ENCODE results near the gene CIB1. TPM values are rescaled to one million over a fixed set of nuclear protein-coding genes. Genes with fewer than 3 reads are reported as not detected.
A peak's percentile ranks its signal among the peaks of the same experiment; 100 is the strongest.

The CIB1 gene
- polyA plus RNA-seq, 2 of the 4 experiments (the other 2 are of a cell fraction), result 84.1 to 120 TPM

- no peak for DNase-seq (ENCODE audit: low read depth in 1 of 2, low spot score in 1 of 2)
- no peaks in the 10 kb centered on the region for H3K9me3 ChIP-seq
- no peak for FAIRE-seq
- POLR2A ChIA-PET, result interaction anchor here (0.6 to 0.9 kb wide), 2 partner anchors 11 to 88 kb away, joined by 3 read pairs; no protein-coding TSS in a partner anchor
- peaks cover 26% of the 10 kb centered on the region for H3K4me1 ChIP-seq
- H3K4me3 ChIP-seq, result no peak overlapping the region
- no peak for TF ChIP-seq TFCP2L1 (CRISPR knock-in tag; IDR thresholded peaks at IDR 0.05)
- CTCF ChIA-PET, result interaction anchor here (1.3 to 36.4 kb wide), 8 partner anchors 11 to 333 kb away, joined by 3 to 732 read pairs (median 6); partner anchors contain the start of gene TTLL13
- H3K27ac ChIP-seq, result peak overlapping the region in 1 of 2 experiments; percentile 90; a peak in 1 of 6 replicates
- H3K4me2 ChIP-seq, result peak overlapping the region; percentile 93
- no peak for ATAC-seq
- WGBS (ENCODE audit: missing lambda C conversion rate), result 75% methylated on average over 27 of the region's 27 CpGs
Observed at GRCh38 chr15:90231028-90232017, 2.4 kb downstream of the CIB1 start.

GRCh38 chr15:90230610-90231009 lies 3.1 kb downstream of the CIB1 start:
- FAIRE-seq, result no peak
- Histone ChIP-seq H3K4me1 (peaks cover 26% of the 10 kb centered on the region), H3K9me3 (no peaks in the 10 kb centered on the region), H3K4me3 (no peak overlapping the region), H3K4me2 (no peak overlapping the region), H3K27ac (no peak overlapping the region)
- TF ChIP-seq TP53 (CRISPR knock-in tag; IDR thresholded peaks at IDR 0.05) (no peak), ATOH8 (CRISPR knock-in tag; IDR thresholded peaks at IDR 0.05; ENCODE audit: low read depth) (no peak), HEYL (CRISPR knock-in tag; IDR thresholded peaks at IDR 0.05) (no peak), FOSB (CRISPR knock-in tag; IDR thresholded peaks at IDR 0.05) (no peak), JUNB (IDR thresholded peaks at IDR 0.05) (no peak), PHF8 (IDR thresholded peaks at IDR 0.05; ENCODE audit: borderline replicate concordance, low read depth) (no peak), HOXB13 (CRISPR knock-in tag; IDR thresholded peaks at IDR 0.05; ENCODE audit: low read depth) (no peak), ZNF302 (CRISPR knock-in tag; IDR thresholded peaks at IDR 0.05) (no peak), NPAS2 (CRISPR knock-in tag; IDR thresholded peaks at IDR 0.05; ENCODE audit: borderline replicate concordance) (no peak), HOXB5 (CRISPR knock-in tag; IDR thresholded peaks at IDR 0.05) (no peak), EP300 (IDR thresholded peaks at IDR 0.05) (no peak), MAZ (IDR thresholded peaks at IDR 0.05; ENCODE audit: borderline replicate concordance, low read depth, low read length) (no peak)
- DNase-seq (ENCODE audit: low read depth in 1 of 2, low spot score in 1 of 2), result no peak
- ATAC-seq, result no peak
- CTCF ChIA-PET, result interaction anchor here (1.4 to 36.4 kb wide), 4 partner anchors 17 to 332 kb away, joined by 4 to 732 read pairs (median 146); partner anchors contain the start of gene TTLL13
- POLR2A ChIA-PET, result interaction anchor here (0.9 kb wide), 1 partner anchor 87 kb away, joined by 3 read pairs; no protein-coding TSS in a partner anchor
- 82% methylated on average over 8 of the region's 8 CpGs for WGBS (ENCODE audit: missing lambda C conversion rate)

- Histone ChIP-seq H3K27ac (no peak overlapping the region), H3K4me2 (no peak overlapping the region), H3K4me1 (peaks cover 25% of the 10 kb centered on the region), H3K4me3 (no peak overlapping the region), H3K9me3 (no peaks in the 10 kb centered on the region)
- CTCF ChIA-PET, result interaction anchor here (1.4 to 36.4 kb wide), 3 partner anchors 17 to 84 kb away, joined by 5 to 732 read pairs (median 288); partner anchors contain the start of gene TTLL13
- no peak for ATAC-seq
- TF ChIP-seq RARB (CRISPR knock-in tag; IDR thresholded peaks at IDR 0.05), result no peak
- TF ChIP-seq ZSCAN20 (CRISPR knock-in tag; IDR thresholded peaks at IDR 0.05), result no peak
- no peak for TF ChIP-seq TP53 (CRISPR knock-in tag; IDR thresholded peaks at IDR 0.05)
- no peak for TF ChIP-seq HOXA7 (CRISPR knock-in tag; IDR thresholded peaks at IDR 0.05)
- TF ChIP-seq BHLHE40 (IDR thresholded peaks at IDR 0.05; ENCODE audit: low read depth, low read length), result no peak
- no peak for TF ChIP-seq HES2 (IDR thresholded peaks at IDR 0.05)
- no peak for TF ChIP-seq NPAS2 (CRISPR knock-in tag; IDR thresholded peaks at IDR 0.05; ENCODE audit: borderline replicate concordance)
- TF ChIP-seq HOXB5 (CRISPR knock-in tag; IDR thresholded peaks at IDR 0.05), result no peak
- TF ChIP-seq POLR2AphosphoS2 (conservative IDR thresholded peaks at IDR 0.05; ENCODE audit: low read length), result no peak
- no peak for TF ChIP-seq NR3C1 (IDR thresholded peaks at IDR 0.05)
- no peak for TF ChIP-seq E2F6 (IDR thresholded peaks at IDR 0.05; ENCODE audit: borderline replicate concordance, low read depth)
- TF ChIP-seq KDM5A (IDR thresholded peaks at IDR 0.05), result no peak
- no peak for TF ChIP-seq JUNB (IDR thresholded peaks at IDR 0.05)
- POLR2A ChIA-PET, result interaction anchor here (0.9 kb wide), 1 partner anchor 87 kb away, joined by 3 read pairs; no protein-coding TSS in a partner anchor
- 65% methylated on average over 12 of the region's 12 CpGs for WGBS (ENCODE audit: missing lambda C conversion rate)
- no peak for DNase-seq (ENCODE audit: low read depth in 1 of 2, low spot score in 1 of 2)
- no peak for FAIRE-seq
Observed at GRCh38 chr15:90230071-90230494, 3.7 kb downstream of the CIB1 start.

Data from A549 (cell line).